HAP-1 (cell line): ENCODE measurements around the gene CCDC74B.
"Not testable (repeated sequence)": the region's sequence is repeated elsewhere in the genome, so short reads cannot be mapped to it uniquely, and the experiment has no call there.

Experiments
- DNase-seq, 2 experiments: peaks; one replicate each; pipeline ENCODE4 v3.0.0-alpha.2; 2016 to 2020; ENCODE audit warnings: low spot score in 2 of 2
- H3K27me3 ChIP-seq: fragments of 250-450 bp; sonication (Bioruptor Pico); 2 replicates; pipeline ENCODE4 v1.5.1; 2020; ENCODE audit warnings: low read depth, mild to moderate bottlenecking, moderate library complexity
- H3K36me3 ChIP-seq: fragments of 250-450 bp; sonication (Bioruptor Pico); replicated peaks from 2 replicates; pipeline ENCODE4 v1.5.1; 2020; ENCODE audit warnings: mild to moderate bottlenecking
- H3K4me1 ChIP-seq: fragments of 250-450 bp; sonication (Bioruptor Pico); 2 replicates; pipeline ENCODE4 v1.5.1; 2020; ENCODE audit warnings: mild to moderate bottlenecking
- H3K4me3 ChIP-seq: fragments of 250-450 bp; sonication (Bioruptor Pico); 2 replicates; pipeline ENCODE4 v1.5.1; 2020; ENCODE audit warnings: mild to moderate bottlenecking, moderate library complexity
- H3K9me3 ChIP-seq: fragments of 250-450 bp; sonication (Bioruptor Pico); 2 replicates; pipeline ENCODE4 v1.5.1; 2020; ENCODE audit warnings: mild to moderate bottlenecking, moderate library complexity
- in situ Hi-C: fragments of 300-500 bp; cut with MboI; formaldehyde crosslinking; loops from 3 replicates; pipeline ENCODE4 v1.14.3; 2020; ENCODE audit warnings: low sequenced_read_pairs, inconsistent platforms, mixed read lengths

CCDC74B gene

GRCh38 chr2:130137118-130137517, 7.8 kb downstream of the CCDC74B start:
- H3K9me3 ChIP-seq, H3K27me3 ChIP-seq, in situ Hi-C loops, DNase-seq, H3K4me1 ChIP-seq, H3K36me3 ChIP-seq, H3K4me3 ChIP-seq: not testable (repeated sequence)

DNA sequence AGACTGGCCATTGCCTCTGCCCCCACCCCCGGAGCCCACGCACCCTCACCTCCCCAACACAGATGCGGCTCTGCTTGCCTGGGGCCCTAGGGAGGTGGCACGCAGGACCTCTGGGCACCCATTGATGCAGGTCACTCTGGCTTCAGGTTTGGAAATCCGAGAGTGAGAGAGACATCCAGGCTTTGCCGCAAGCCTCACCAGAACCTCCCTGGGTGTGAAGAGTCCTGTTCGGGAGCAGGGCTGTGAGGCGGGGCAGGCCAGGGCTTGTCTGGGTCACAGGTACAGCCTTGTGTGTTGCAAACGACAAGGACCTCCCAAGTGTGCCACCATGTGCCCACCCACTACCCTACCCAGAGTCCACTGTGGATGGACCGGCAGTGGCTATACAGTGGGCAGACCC, 8.4 kb downstream of the CCDC74B start:
- H3K4me3 ChIP-seq, H3K4me1 ChIP-seq, H3K27me3 ChIP-seq, H3K36me3 ChIP-seq, H3K9me3 ChIP-seq, DNase-seq, in situ Hi-C loops: not testable (repeated sequence)

DNA sequence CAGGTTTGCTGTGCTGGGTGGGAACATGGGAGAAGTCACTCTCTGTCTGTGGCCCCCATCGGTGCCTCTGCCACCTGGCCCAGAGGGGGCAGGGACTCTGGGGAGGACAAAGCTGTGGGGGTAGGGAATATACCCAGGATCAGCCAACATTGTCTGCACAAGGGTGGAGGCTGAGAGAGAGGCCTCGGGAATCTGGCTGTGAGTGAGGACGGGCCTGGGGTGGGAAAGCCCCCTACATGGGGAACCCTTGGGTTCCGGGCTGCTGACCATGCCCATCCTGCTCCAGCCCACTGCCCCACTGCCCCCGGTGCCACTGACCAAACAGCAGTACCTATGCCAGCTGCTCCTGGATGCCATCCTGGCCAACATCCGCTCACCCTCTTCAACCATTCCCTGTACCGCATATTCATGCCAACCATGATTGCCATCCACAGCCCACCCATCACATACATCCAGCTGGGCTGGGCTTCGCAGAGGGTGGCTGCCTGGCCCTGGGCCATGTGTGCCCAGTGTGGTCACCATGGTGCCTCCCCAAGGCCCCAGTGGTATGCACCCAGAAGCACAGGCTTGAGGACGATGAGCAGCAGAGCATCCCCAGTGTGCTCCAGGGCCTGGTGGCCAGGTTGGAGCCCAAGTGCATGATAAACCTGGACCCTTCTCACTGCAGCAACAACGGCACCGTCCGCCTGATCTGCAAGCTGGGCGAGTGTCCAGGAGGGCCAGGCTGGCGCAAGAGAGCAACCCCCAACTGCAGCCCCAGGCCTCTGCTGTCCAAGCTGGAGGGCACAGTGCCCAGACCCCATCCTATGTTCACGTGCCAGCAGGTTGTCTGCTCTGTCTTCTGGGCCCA, 9.0 kb downstream of the CCDC74B start:
- Histone ChIP-seq H3K9me3 (no peaks in the 10 kb centered on the region), H3K4me1 (no peaks in the 10 kb centered on the region), H3K36me3 (no peaks in the 10 kb centered on the region), H3K27me3 (no peaks in the 10 kb centered on the region), H3K4me3 (no peak overlapping the region)
- in situ Hi-C loops: no loop called here
- no peak for DNase-seq

DNA sequence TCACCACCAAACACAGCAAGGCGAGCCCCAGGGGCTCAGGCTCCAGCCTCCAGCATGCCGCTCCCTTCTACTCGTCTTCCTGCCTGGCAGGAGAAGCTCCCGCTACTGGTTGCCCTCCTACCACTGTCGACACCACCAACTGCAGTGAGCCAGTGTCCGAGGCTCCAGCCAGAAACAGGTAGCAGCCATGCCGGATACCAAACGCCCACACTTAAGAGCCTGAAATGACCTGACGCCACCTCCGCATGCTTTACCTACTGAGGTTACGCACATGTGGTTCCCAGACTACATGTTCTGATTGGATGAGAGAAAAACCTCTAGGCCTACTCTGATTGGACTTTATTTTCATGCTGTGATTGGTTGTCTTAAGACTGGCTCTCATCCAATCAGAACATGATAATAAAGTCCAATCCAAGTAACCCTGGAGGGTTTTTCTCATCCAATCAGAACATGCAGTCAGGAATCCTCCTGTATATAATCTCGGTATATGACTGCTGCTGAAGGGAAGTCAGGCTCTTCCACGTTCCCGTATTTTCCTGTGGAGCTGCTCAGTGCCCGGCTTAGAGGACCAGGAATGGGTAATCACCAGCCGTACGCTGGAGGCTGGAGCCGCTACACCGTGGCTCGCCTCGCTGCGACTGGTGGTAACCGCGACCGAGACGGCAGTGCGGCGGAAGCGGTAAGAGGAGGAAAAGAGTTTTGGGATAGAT, 15.6 kb downstream of the CCDC74B start, which contains the start of gene POTEF:
Gene POTEF, minus strand, starts transcription at position 103 of the 710 bp plus-strand sequence. CDS start 8,707 bp downstream, outside the sequence.
- H3K27me3 ChIP-seq, DNase-seq, H3K36me3 ChIP-seq, H3K4me1 ChIP-seq, in situ Hi-C loops, H3K9me3 ChIP-seq, H3K4me3 ChIP-seq: not testable (repeated sequence)

- DNase-seq, H3K9me3 ChIP-seq, H3K27me3 ChIP-seq, in situ Hi-C loops, H3K4me1 ChIP-seq, H3K4me3 ChIP-seq, H3K36me3 ChIP-seq: not testable (repeated sequence)
Observed at GRCh38 chr2:130128464-130128863, 16.4 kb downstream of the CCDC74B start.

GRCh38 chr2:130127726-130128125, 17.2 kb downstream of the CCDC74B start:
- H3K27me3 ChIP-seq, DNase-seq, H3K4me3 ChIP-seq, H3K36me3 ChIP-seq, H3K4me1 ChIP-seq, in situ Hi-C loops, H3K9me3 ChIP-seq: not testable (repeated sequence)

DNA sequence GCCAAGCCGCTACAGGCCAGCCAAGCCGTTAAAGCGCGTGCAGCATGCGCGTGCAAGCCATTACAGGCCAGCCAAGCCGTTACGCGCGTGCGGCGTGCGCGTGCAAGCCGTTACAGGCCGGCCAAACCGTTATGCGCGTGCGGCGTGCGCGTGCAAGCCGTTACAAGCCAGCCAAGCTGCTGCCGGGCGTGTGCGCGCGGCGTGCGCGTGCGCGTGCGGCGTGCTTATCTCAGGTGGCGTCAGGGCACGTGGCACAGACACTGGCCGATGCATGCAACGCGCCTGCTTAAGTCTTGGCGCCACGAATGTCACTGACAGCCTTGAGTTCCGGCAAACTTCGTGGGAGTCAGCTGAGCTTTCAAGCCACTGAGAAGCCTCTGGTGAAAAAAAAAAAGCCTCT, 24.0 kb downstream of the CCDC74B start:
- in situ Hi-C loops, DNase-seq: not testable (repeated sequence)

DNA sequence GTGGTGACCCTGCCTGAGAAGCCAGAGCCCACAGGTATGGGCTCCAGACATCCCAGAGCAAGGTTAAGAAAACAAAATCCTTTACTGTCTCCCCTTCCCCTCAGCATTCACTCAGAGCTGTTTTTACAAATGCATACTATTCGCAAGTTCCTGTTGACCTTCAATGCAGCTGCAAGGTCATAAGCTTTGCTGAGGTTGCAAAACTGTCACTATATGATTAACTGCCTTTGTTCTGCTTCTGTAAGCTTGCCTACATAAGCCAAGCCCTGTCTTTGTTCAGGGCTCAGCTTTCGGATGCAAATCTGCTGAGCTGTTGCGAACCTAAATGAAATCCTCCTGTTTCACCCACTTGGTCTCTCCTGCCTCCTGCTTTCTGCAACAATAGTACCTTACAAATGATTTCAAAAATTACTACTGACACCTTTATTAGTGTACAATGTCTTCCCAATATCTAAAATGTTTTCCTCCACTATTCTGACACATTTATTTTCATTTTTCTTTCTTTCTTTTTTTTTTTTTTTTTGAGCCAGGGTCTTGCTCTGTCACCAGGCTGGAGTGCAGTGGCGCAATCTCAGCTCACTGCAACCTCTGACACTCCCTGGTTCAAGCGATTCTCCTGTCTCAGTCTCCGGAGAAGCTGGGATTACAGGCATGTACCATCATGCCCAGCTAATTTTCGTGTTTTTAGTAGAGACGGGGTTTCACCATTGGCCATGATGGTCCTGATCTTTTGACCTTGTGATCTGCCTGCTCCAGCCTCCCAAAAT, 42.1 kb downstream of the CCDC74B start:
- H3K36me3 ChIP-seq, in situ Hi-C loops, H3K27me3 ChIP-seq, H3K4me1 ChIP-seq, H3K4me3 ChIP-seq, H3K9me3 ChIP-seq: not testable (repeated sequence)
- DNase-seq: peak in 1 of 2 experiments; percentile 25

More for the DNA sequence above, 24.0 kb downstream of the CCDC74B start:
- not testable (repeated sequence) for H3K4me3 ChIP-seq, H3K36me3 ChIP-seq, H3K4me1 ChIP-seq, H3K9me3 ChIP-seq, H3K27me3 ChIP-seq
